IPS-11a (cell line): ENCODE data around the gene UNK.
"Not testable (repeated sequence)": the region's sequence is repeated elsewhere in the genome, so short reads cannot be mapped to it uniquely, and the experiment has no call there.

Source experiments
- H3K4me3 ChIP-seq: one replicate; pipeline ENCODE4 v1.5.1; 2013; ENCODE audit warnings: low read depth, low read length, control low read depth

UNK gene

GRCh38 chr17:75869282-75870141, 84.9 kb downstream of the UNK start:
- H3K4me3 ChIP-seq, result no peak overlapping the region

- not testable (repeated sequence) for H3K4me3 ChIP-seq
Observed at GRCh38 chr17:75870228-75870627, 85.6 kb downstream of the UNK start.

DNA sequence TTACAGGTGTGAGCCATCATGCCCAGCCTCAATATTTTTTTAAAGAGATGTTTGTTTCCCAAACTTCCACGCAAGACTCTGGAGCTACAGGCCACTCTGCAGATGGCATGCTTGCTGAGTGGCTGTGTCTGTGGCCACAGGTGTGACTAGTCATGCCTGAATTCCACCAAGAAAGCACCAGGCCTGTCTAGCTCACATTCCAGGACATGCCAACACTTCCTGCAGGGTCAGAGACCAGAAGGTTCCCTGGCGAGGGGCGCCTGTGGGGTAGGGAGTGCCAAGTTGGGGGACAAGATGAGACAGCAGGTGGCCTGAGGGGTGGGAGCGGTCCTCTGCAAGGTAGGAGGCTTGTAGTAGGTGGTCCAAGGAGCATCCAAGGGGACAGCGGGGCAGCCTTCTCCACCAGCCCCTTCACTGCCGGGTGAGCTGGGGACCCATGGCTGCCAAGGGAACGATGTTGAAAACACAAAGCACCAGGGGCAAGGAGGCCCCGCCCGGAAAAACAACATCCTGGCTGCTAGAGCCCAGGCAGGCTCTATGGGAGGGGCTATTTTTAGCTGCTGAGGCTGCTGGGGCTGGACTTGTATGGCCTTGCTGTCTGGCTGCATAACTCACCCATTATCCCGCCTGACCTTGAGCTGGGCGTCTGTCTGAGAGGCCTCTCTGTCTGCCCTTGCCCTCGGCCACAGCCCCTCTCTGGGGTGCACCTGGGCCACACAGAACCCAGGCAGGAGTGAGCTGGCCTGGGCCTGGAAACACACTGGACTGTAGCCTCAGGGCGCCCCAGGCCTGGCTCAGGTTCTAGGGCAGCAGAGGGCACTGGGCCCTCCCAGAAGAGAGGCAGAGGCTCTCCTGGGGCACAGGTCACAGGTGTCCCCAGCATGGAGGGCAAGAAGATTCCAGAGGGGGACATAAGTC, 88.1 kb downstream of the UNK start:
- no peak overlapping the region for H3K4me3 ChIP-seq

DNA sequence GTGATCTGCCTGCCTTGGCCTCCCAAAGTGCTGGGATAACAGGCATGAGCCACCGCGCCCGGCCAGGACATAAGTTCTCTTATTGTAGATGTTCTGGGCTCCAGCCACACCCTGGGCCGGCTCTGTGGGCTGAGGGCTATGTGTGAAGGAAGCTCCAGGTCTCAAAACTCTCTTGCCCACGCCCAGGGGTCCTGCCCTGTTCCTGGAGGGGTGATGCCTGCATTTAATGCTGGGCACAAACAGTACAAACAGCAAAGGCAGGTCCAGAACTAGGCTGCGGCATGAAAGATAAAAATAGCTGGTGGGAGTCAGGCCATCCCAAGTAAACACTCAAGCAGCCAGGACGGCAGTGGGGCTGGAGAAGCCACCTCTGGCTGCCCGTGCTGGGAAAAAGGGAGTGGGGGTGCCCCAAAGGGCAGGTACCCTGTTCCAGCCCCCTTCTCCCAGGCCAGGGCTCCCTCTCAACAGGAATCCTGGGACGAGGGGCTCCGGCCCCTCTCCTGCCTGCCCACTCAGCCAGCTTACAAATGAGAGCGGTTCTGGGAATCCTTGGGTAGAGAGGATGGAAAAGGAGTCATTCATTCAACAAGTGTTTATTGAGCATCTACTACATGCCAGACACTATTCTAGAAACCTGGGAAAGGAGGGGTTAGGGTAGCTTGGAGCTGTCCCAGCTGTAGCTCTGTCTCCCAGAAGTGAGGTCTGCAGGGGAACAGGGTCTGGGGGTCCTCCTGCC, 89.1 kb downstream of the UNK start:
- H3K4me3 ChIP-seq, result no peak overlapping the region

GRCh38 chr17:75874323-75875181, 89.9 kb downstream of the UNK start:
- H3K4me3 ChIP-seq, result no peak overlapping the region
